ENCODE measurements around the gene ALDH1A3.

- no peak for TF ChIP-seq CTCF (IDR thresholded peaks at IDR 0.05)
- no peak for TF ChIP-seq POLR2A (IDR thresholded peaks at IDR 0.05)
These were observed 65.4 kb downstream of the ALDH1A3 start for GRCh38 chr15:100944986-100945385.

Data from thyroid gland (tissue), 4 donors.